HepG2 (cell line): ENCODE measurements around the gene LRRC4. TPM values are rescaled to one million over a fixed set of nuclear protein-coding genes. Genes with fewer than 3 reads are reported as not detected.

ENCODE experiments used
- ATAC-seq: fragments of 200-7000 bp; cut with Tn5 transposase; 3 replicates; pipeline ENCODE4 v1.9.1; 2020; ENCODE audit warnings: mild to moderate bottlenecking, moderate library complexity
- BruUV-seq: library from RNA; stranded (reverse); fragments of 400-500 nt; replicated peaks from 2 replicates; lab custom pipeline; 2021; lab: Mats Ljungman, UMichigan
- CTCF ChIA-PET: fragments of 300-600 bp; formaldehyde crosslinking; extraction: SDS; loops from one replicate; lab custom pipeline; 2021; ENCODE audit warnings: low total read pairs, inconsistent platforms, low intra/inter-chr PET ratio; lab: Yijun Ruan, JAX
- POLR2A ChIA-PET: fragments of 350-600 bp; sonication (Branson Sonifier 250); formaldehyde crosslinking; loops from one replicate; lab custom pipeline; 2020; ENCODE audit warnings: antibody characterized with exemption, inconsistent platforms; lab: Yijun Ruan, JAX
- DNase-seq: peaks from one replicate; pipeline ENCODE4 v3.0.0-alpha.2; 2015; ENCODE audit warnings: low spot score
- FAIRE-seq: peaks from 3 replicates; lab custom pipeline; 2011; peaks lifted over from hg19 to GRCh38; lab: Jason Lieb, UNC
- H2AFZ ChIP-seq: one replicate; pipeline ENCODE4 v1.6.1; 2011; ENCODE audit warnings: low read length, inconsistent platforms
- H3K27ac ChIP-seq: fragments of 300-600 bp; 3 replicates; pipeline ENCODE4 v1.8.0; 2011; ENCODE audit warnings: mixed run types, mild to moderate bottlenecking, mixed read lengths, low read length, inconsistent platforms; ENCODE audit not compliant: insufficient read depth; ENCODE audit errors: extremely low read length
- H3K27me3 ChIP-seq, 2 experiments: fragments of 200-600 bp in 1 of 2; 2 replicates in 1 of 2; 3 replicates in 1 of 2; pipeline versions ENCODE4 v1.6.0 to v1.8.0; 2011; ENCODE audit warnings: low read length in 2 of 2, mild to moderate bottlenecking in 2 of 2, moderate library complexity in 2 of 2, inconsistent platforms in 1 of 2; ENCODE audit not compliant: insufficient read depth in 2 of 2, control insufficient read depth in 1 of 2
- H3K36me3 ChIP-seq, 2 experiments: fragments of 200-600 bp in 1 of 2; replicated peaks in 1 of 2; 2 replicates in 1 of 2; 3 replicates in 1 of 2; pipeline versions ENCODE4 v1.5.1 to v1.8.0; 2011; ENCODE audit warnings: low read length in 2 of 2, inconsistent platforms in 1 of 2; ENCODE audit not compliant: insufficient read depth in 2 of 2, control insufficient read depth in 1 of 2
- H3K4me1 ChIP-seq: 2 replicates; pipeline ENCODE4 v1.5.1; 2012; ENCODE audit warnings: low read length, inconsistent platforms; ENCODE audit not compliant: insufficient read depth
- H3K4me2 ChIP-seq: 2 replicates; pipeline ENCODE4 v1.6.0; 2011; ENCODE audit warnings: low read depth, low read length, inconsistent platforms
- H3K4me3 ChIP-seq, 3 experiments: fragments of 200-600 bp in 1 of 3; sonication (generic), shearing (Covaris generic) in 1 of 3; replicated peaks in 1 of 3; 2 replicates each; pipeline ENCODE4 v1.5.1; 2011 to 2016; ENCODE audit warnings: low read length in 3 of 3, inconsistent platforms in 2 of 3, low read depth in 2 of 3, mild to moderate bottlenecking in 2 of 3, control low read depth in 1 of 3, mixed read lengths in 1 of 3; ENCODE audit not compliant: insufficient read depth in 1 of 3
- H3K79me2 ChIP-seq: one replicate; pipeline ENCODE4 v1.6.1; 2011; ENCODE audit warnings: low read length, inconsistent platforms; ENCODE audit not compliant: insufficient read depth
- H3K9ac ChIP-seq: 2 replicates; pipeline ENCODE4 v1.6.0; 2011; ENCODE audit warnings: mild to moderate bottlenecking, low read depth, low read length, inconsistent platforms; ENCODE audit not compliant: insufficient read depth
- H3K9me3 ChIP-seq: 2 replicates; pipeline ENCODE4 v1.5.1; 2012; ENCODE audit warnings: mild to moderate bottlenecking, low read length
- H4K20me1 ChIP-seq: 2 replicates; pipeline ENCODE4 v1.6.0; 2011; ENCODE audit warnings: inconsistent platforms, mild to moderate bottlenecking, low read length, moderate library complexity; ENCODE audit not compliant: insufficient read depth
- HOMEZ ChIP-seq: IDR thresholded peaks from 2 replicates; pipeline ENCODE4 v1.6.1; 2016; ENCODE audit warnings: low read depth
- KLF12 ChIP-seq: sonication (generic); formaldehyde crosslinking; IDR thresholded peaks from 2 replicates; pipeline ENCODE4 v1.4.0; 2020; ENCODE audit warnings: missing genetic modification reagents, borderline replicate concordance
- KLF16 ChIP-seq, 2 experiments: sonication (generic) in 1 of 2; formaldehyde crosslinking in 1 of 2; IDR thresholded peaks; 2 replicates each; pipeline versions ENCODE4 v1.6.1 to v1.8.0; 2016 to 2023; ENCODE audit warnings: missing genetic modification reagents in 2 of 2, missing compliant biosample characterization in 1 of 2
- POLR2AphosphoS2 ChIP-seq: IDR thresholded peaks from 2 replicates; pipeline ENCODE4 v1.6.1; 2011; ENCODE audit warnings: low read depth, low read length, improper control_type of control experiment
- SMAD9 ChIP-seq: sonication (generic); formaldehyde crosslinking; IDR thresholded peaks from 2 replicates; pipeline ENCODE4 v1.5.1; 2020; ENCODE audit warnings: mild to moderate bottlenecking, missing genetic modification reagents
- ZFP91 ChIP-seq: sonication (generic); formaldehyde crosslinking; IDR thresholded peaks from 2 replicates; pipeline ENCODE4 v1.9.0; 2022; ENCODE audit warnings: missing genetic modification reagents, mild to moderate bottlenecking, borderline replicate concordance
- ZNF503 ChIP-seq: sonication (generic); formaldehyde crosslinking; IDR thresholded peaks from 2 replicates; pipeline ENCODE4 v1.4.0; 2020; ENCODE audit warnings: missing genetic modification reagents
- ZNF672 ChIP-seq: sonication (generic); formaldehyde crosslinking; IDR thresholded peaks from 2 replicates; pipeline ENCODE4 v1.8.1; 2022; ENCODE audit warnings: missing genetic modification reagents
- ZNF687 ChIP-seq: sonication (generic); formaldehyde crosslinking; IDR thresholded peaks from 2 replicates; pipeline ENCODE4 v1.5.1; 2020; ENCODE audit warnings: mild to moderate bottlenecking, missing genetic modification reagents, moderate library complexity
- ZXDC ChIP-seq: sonication (generic); formaldehyde crosslinking; IDR thresholded peaks from 2 replicates; pipeline ENCODE4 v1.5.0; 2020; ENCODE audit warnings: mild to moderate bottlenecking, missing genetic modification reagents
- WGBS: methylation state at CpG from one replicate; pipeline ENCODE4 v1.1.6; 2017; ENCODE audit warnings: low lambda C conversion rate; 5-methylcytosine and 5-hydroxymethylcytosine counted together
- in situ Hi-C: cut with HindIII; loops from 2 replicates; pipeline ENCODE4 v1.10.0; 2017; ENCODE audit warnings: low pct_unique_long_range_greater_than_20kb; ENCODE audit not compliant: extremely low pct_ligation_motif_present
- intact Hi-C: fragments of 100-400 bp; cut with micrococcal nuclease; formaldehyde crosslinking; loops from one replicate; pipeline ENCODE4 v1.10.0; 2022; ENCODE audit not compliant: unreplicated experiment
- polyA plus RNA-seq, 8 experiments: library from polyadenylated mRNA; depleted of rRNA in 3 of 8; stranded (reverse) in 7 of 8; unstranded in 1 of 8; fragments of >200 nt; fragmentation: Illumina TruSeq in 4 of 8; extraction: Trizol in 4 of 8; gene quantifications; 2 replicates each; pipeline versions ENCODE4 v1.2.1 to v1.2.3, GENCODE V29; 2011 to 2016; ENCODE audit warnings: low read depth in 4 of 8, missing spikeins in 1 of 8, mixed read lengths in 1 of 8; ENCODE audit not compliant: insufficient read depth in 1 of 8
- total RNA-seq, 5 experiments: library from RNA; depleted of rRNA; stranded (reverse); fragments of >200 nt; fragmentation: Illumina TruSeq; extraction: Trizol; gene quantifications; 2 replicates each; pipeline ENCODE4 v1.2.3, GENCODE V29; 2016; ENCODE audit warnings: low read depth in 1 of 5

The LRRC4 gene
- total and polyA plus RNA-seq, 2 of the 13 experiments (the other 11 are each of a cell fraction or from before 2014, with no cell fraction given), result not detected

- Histone ChIP-seq H2AFZ (no peak overlapping the region), H4K20me1 (peaks cover 11% of the 10 kb centered on the region), H3K79me2 (no peaks in the 10 kb centered on the region), H3K27me3 (no peaks in the 10 kb centered on the region), H3K36me3 (peaks cover 7 to 26% of the 10 kb centered on the region in 2 experiments; a peak in 4 of 5 replicates), H3K4me2 (no peak overlapping the region), H3K4me1 (peaks cover 51% of the 10 kb centered on the region), H3K9me3 (no peaks in the 10 kb centered on the region), H3K4me3 (no peak overlapping the region), H3K27ac (no peak overlapping the region), H3K9ac (no peak overlapping the region)
- DNase-seq (no peak), FAIRE-seq (no peak), ATAC-seq (no peak)
- in situ Hi-C loops (no loop called here), intact Hi-C loops (loop anchor here (10.0 kb wide), 1 partner anchor 102 kb away; no protein-coding TSS in a partner anchor)
- no TSS peak for BruUV-seq
- 84% methylated on average over 3 of the region's 3 CpGs for WGBS
- ChIA-PET POLR2A (no interaction called here), CTCF (no interaction called here)
- TF ChIP-seq ZNF687 (CRISPR knock-in tag) (no peak), ZNF503 (no peak), HOMEZ (no peak), KLF12 (no peak), ZFP91 (CRISPR knock-in tag) (no peak), SMAD9 (CRISPR knock-in tag) (no peak), KLF16 (CRISPR knock-in tag; IDR thresholded peaks at IDR 0.05) (no peak), ZNF672 (CRISPR knock-in tag) (no peak), ZXDC (CRISPR knock-in tag) (no peak), POLR2AphosphoS2 (no peak)
These were observed 23.9 kb downstream of the LRRC4 start for GRCh38 chr7:128007303-128007680.
